Astrocyte (in vitro differentiated cells and primary cell): ENCODE data around the gene FOXJ1. TPM values are rescaled to one million over a fixed set of nuclear protein-coding genes. Genes with fewer than 3 reads are reported as not detected.

Experiments used
- DNase-seq: peaks from one replicate; pipeline ENCODE4 v3.0.0-alpha.2; 2010; ENCODE audit warnings: low read depth
- FAIRE-seq: peaks from 2 replicates; lab custom pipeline; 2011; peaks lifted over from hg19 to GRCh38; lab: Jason Lieb, UNC
- H2AFZ ChIP-seq: 2 replicates; pipeline ENCODE4 v1.6.0; 2012; ENCODE audit warnings: low read depth, low read length, inconsistent platforms
- H3K27ac ChIP-seq: 2 replicates; pipeline ENCODE4 v1.5.1; 2011; ENCODE audit warnings: low read depth, low read length, inconsistent platforms
- H3K27me3 ChIP-seq: 2 replicates; pipeline ENCODE4 v1.6.0; 2011; ENCODE audit warnings: low read length, inconsistent platforms; ENCODE audit not compliant: insufficient read depth
- H3K36me3 ChIP-seq: 2 replicates; pipeline ENCODE4 v1.5.1; 2011; ENCODE audit warnings: low read length, inconsistent platforms; ENCODE audit not compliant: insufficient read depth
- H3K4me1 ChIP-seq: 2 replicates; pipeline ENCODE4 v1.5.1; 2011; ENCODE audit warnings: low read length, inconsistent platforms; ENCODE audit not compliant: insufficient read depth
- H3K4me2 ChIP-seq: 2 replicates; pipeline ENCODE4 v1.6.0; 2012; ENCODE audit warnings: low read length, inconsistent platforms
- H3K4me3 ChIP-seq: 2 replicates; pipeline ENCODE4 v1.5.1; 2011; ENCODE audit warnings: low read depth, mild to moderate bottlenecking, low read length, inconsistent platforms; ENCODE audit not compliant: insufficient read depth
- H3K79me2 ChIP-seq: 2 replicates; pipeline ENCODE4 v1.6.0; 2012; ENCODE audit warnings: mild to moderate bottlenecking, low read length, inconsistent platforms; ENCODE audit not compliant: insufficient read depth
- H3K9ac ChIP-seq: 2 replicates; pipeline ENCODE4 v1.6.0; 2012; ENCODE audit warnings: mild to moderate bottlenecking, low read length, inconsistent platforms
- H3K9me3 ChIP-seq: 2 replicates; pipeline ENCODE4 v1.5.1; 2012; ENCODE audit warnings: low read depth, mild to moderate bottlenecking, low read length, inconsistent platforms; ENCODE audit not compliant: insufficient read depth
- H4K20me1 ChIP-seq: 2 replicates; pipeline ENCODE4 v1.6.0; 2012; ENCODE audit warnings: low read length, inconsistent platforms; ENCODE audit not compliant: insufficient read depth
- H3K27ac Mint-ChIP-seq: one replicate; pipeline ENCODE4 v1.8.0; 2021; ENCODE audit warnings: mild to moderate bottlenecking, mixed read lengths; ENCODE audit not compliant: unreplicated experiment
- H3K27me3 Mint-ChIP-seq: one replicate; pipeline ENCODE4 v1.8.0; 2021; ENCODE audit warnings: low read depth, mixed read lengths; ENCODE audit not compliant: unreplicated experiment
- H3K36me3 Mint-ChIP-seq: one replicate; pipeline ENCODE4 v1.8.0; 2021; ENCODE audit warnings: low read depth, mixed read lengths; ENCODE audit not compliant: unreplicated experiment
- H3K4me1 Mint-ChIP-seq: one replicate; pipeline ENCODE4 v1.8.0; 2021; ENCODE audit warnings: low read depth, mixed read lengths; ENCODE audit not compliant: unreplicated experiment
- H3K4me3 Mint-ChIP-seq: one replicate; pipeline ENCODE4 v1.8.0; 2021; ENCODE audit warnings: mild to moderate bottlenecking, moderate library complexity, mixed read lengths; ENCODE audit not compliant: unreplicated experiment
- H3K9me3 Mint-ChIP-seq: one replicate; pipeline ENCODE4 v1.8.0; 2021; ENCODE audit warnings: mild to moderate bottlenecking, mixed read lengths; ENCODE audit not compliant: unreplicated experiment
- CTCF ChIP-seq: IDR thresholded peaks from 2 replicates; pipeline ENCODE4 v1.5.1; 2011; ENCODE audit warnings: low read depth, mild to moderate bottlenecking, inconsistent platforms, low read length, moderate library complexity; ENCODE audit not compliant: insufficient read depth
- EZH2 ChIP-seq: IDR thresholded peaks from 2 replicates; pipeline ENCODE4 v1.6.1; 2012; ENCODE audit warnings: mild to moderate bottlenecking, low read length, inconsistent platforms; ENCODE audit not compliant: insufficient read depth
- total RNA-seq: library from RNA; stranded (reverse); gene quantifications from 2 replicates; pipeline ENCODE4 v1.2.1, GENCODE V29; 2021

FOXJ1 gene
- total RNA-seq, 1 donor from 2014 or later = 0.48 TPM

- Histone ChIP-seq H3K9me3 (no peaks in the 10 kb centered on the region), H3K27me3 (no peaks in the 10 kb centered on the region), H4K20me1 (no peaks in the 10 kb centered on the region), H3K4me2 (peak overlapping the region; percentile 45), H3K36me3 (no peaks in the 10 kb centered on the region), H3K4me1 (peaks cover 3% of the 10 kb centered on the region), H2AFZ (peak overlapping the region; percentile 78), H3K4me3 (no peak overlapping the region), H3K9ac (no peak overlapping the region), H3K79me2 (no peaks in the 10 kb centered on the region), H3K27ac (no peak overlapping the region)
- Mint-ChIP-seq H3K27ac (no peak overlapping the region), H3K36me3 (no peaks in the 10 kb centered on the region), H3K9me3 (no peaks in the 10 kb centered on the region), H3K4me3 (no peak overlapping the region), H3K4me1 (no peaks in the 10 kb centered on the region), H3K27me3 (peaks cover 2% of the 10 kb centered on the region)
- DNase-seq = peak; percentile 72
- TF ChIP-seq EZH2 (no peak), CTCF (peak; percentile 95)
- FAIRE-seq = peak; percentile 65
Observed at GRCh38 chr17:76182016-76182764, 41.1 kb upstream of the FOXJ1 start.

- H3K4me1 ChIP-seq = peaks cover 3% of the 10 kb centered on the region
- H3K36me3 Mint-ChIP-seq = no peaks in the 10 kb centered on the region
- no peaks in the 10 kb centered on the region for H4K20me1 ChIP-seq
- no peak overlapping the region for H3K27ac Mint-ChIP-seq
- H3K79me2 ChIP-seq = no peaks in the 10 kb centered on the region
- no peaks in the 10 kb centered on the region for H3K4me1 Mint-ChIP-seq
- H3K27me3 Mint-ChIP-seq = peaks cover 4% of the 10 kb centered on the region
- DNase-seq = no peak
- no peaks in the 10 kb centered on the region for H3K9me3 Mint-ChIP-seq
- no peaks in the 10 kb centered on the region for H3K36me3 ChIP-seq
- H3K27me3 ChIP-seq = no peaks in the 10 kb centered on the region
- H3K27ac ChIP-seq = no peak overlapping the region
- peak overlapping the region; percentile 26 for H2AFZ ChIP-seq
- H3K4me2 ChIP-seq = no peak overlapping the region
- H3K9ac ChIP-seq = no peak overlapping the region
- no peaks in the 10 kb centered on the region for H3K9me3 ChIP-seq
- no peak overlapping the region for H3K4me3 Mint-ChIP-seq
- FAIRE-seq = no peak
- TF ChIP-seq EZH2 (no peak), CTCF (no peak)
- H3K4me3 ChIP-seq = no peak overlapping the region
Observed at GRCh38 chr17:76179496-76180467, 38.7 kb upstream of the FOXJ1 start.
